GM12874 (cell line): ENCODE data around the gene PSD2.

Experiments
- CTCF ChIP-seq: IDR thresholded peaks from 2 replicates; pipeline ENCODE4 v1.5.1; 2011; ENCODE audit warnings: low read depth, mild to moderate bottlenecking, control low read depth, low read length, moderate library complexity; ENCODE audit not compliant: insufficient read depth

PSD2 gene

GRCh38 chr5:139847091-139847490 is 51.5 kb downstream of the PSD2 start:
- TF ChIP-seq CTCF, result no peak

- TF ChIP-seq CTCF, result no peak
Observed at GRCh38 chr5:139847790-139848507, 52.3 kb downstream of the PSD2 start.

GRCh38 chr5:139848508-139849100 is 53.0 kb downstream of the PSD2 start:
- TF ChIP-seq CTCF, result no peak

GRCh38 chr5:139849501-139849900 is 53.9 kb downstream of the PSD2 start:
- no peak for TF ChIP-seq CTCF

- no peak for TF ChIP-seq CTCF
Observed at GRCh38 chr5:139849942-139850341, 54.3 kb downstream of the PSD2 start.

- no peak for TF ChIP-seq CTCF
Observed at GRCh38 chr5:139850423-139851016, 54.9 kb downstream of the PSD2 start.

GRCh38 chr5:139851558-139851957 is 56.0 kb downstream of the PSD2 start:
- no peak for TF ChIP-seq CTCF
